ENCODE results near the gene LILRB1. TPM values are rescaled to one million over a fixed set of nuclear protein-coding genes. Genes with fewer than 3 reads are reported as not detected.

Gene LILRB1
- total and polyA plus RNA-seq, 9 of the 15 experiments (the other 6 are each of a cell fraction or from before 2014, with no cell fraction given) = not detected

DNA sequence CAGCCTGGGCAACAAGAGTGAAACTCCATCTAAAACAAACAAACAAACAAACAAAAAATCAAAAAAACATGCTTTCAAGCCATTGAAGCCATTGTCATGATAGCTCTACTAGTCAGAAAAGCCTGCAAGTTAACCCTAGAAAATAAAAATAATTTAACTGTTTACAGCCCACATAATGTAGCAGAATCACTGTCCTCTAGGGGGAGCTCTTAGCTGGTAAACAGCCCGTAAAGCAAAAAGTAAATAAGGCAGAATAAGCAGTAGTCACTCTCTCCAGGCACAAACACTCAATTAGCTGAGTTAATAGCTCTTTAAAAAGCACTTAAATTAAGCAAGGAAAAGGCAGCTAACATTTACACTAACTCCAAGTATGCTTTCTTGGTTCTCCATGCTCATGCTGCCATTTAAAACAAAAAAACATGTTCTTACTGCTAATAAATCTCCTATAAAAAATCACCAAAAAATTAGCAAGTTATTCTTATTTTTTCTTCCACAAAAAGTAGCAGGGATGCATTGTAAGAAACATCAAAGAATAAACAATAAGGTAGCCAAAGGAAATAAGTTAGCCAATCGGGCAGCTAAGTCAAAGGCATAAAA lies 43.8 kb downstream of the LILRB1 start (continued):
- TF ChIP-seq, protein P1, sequence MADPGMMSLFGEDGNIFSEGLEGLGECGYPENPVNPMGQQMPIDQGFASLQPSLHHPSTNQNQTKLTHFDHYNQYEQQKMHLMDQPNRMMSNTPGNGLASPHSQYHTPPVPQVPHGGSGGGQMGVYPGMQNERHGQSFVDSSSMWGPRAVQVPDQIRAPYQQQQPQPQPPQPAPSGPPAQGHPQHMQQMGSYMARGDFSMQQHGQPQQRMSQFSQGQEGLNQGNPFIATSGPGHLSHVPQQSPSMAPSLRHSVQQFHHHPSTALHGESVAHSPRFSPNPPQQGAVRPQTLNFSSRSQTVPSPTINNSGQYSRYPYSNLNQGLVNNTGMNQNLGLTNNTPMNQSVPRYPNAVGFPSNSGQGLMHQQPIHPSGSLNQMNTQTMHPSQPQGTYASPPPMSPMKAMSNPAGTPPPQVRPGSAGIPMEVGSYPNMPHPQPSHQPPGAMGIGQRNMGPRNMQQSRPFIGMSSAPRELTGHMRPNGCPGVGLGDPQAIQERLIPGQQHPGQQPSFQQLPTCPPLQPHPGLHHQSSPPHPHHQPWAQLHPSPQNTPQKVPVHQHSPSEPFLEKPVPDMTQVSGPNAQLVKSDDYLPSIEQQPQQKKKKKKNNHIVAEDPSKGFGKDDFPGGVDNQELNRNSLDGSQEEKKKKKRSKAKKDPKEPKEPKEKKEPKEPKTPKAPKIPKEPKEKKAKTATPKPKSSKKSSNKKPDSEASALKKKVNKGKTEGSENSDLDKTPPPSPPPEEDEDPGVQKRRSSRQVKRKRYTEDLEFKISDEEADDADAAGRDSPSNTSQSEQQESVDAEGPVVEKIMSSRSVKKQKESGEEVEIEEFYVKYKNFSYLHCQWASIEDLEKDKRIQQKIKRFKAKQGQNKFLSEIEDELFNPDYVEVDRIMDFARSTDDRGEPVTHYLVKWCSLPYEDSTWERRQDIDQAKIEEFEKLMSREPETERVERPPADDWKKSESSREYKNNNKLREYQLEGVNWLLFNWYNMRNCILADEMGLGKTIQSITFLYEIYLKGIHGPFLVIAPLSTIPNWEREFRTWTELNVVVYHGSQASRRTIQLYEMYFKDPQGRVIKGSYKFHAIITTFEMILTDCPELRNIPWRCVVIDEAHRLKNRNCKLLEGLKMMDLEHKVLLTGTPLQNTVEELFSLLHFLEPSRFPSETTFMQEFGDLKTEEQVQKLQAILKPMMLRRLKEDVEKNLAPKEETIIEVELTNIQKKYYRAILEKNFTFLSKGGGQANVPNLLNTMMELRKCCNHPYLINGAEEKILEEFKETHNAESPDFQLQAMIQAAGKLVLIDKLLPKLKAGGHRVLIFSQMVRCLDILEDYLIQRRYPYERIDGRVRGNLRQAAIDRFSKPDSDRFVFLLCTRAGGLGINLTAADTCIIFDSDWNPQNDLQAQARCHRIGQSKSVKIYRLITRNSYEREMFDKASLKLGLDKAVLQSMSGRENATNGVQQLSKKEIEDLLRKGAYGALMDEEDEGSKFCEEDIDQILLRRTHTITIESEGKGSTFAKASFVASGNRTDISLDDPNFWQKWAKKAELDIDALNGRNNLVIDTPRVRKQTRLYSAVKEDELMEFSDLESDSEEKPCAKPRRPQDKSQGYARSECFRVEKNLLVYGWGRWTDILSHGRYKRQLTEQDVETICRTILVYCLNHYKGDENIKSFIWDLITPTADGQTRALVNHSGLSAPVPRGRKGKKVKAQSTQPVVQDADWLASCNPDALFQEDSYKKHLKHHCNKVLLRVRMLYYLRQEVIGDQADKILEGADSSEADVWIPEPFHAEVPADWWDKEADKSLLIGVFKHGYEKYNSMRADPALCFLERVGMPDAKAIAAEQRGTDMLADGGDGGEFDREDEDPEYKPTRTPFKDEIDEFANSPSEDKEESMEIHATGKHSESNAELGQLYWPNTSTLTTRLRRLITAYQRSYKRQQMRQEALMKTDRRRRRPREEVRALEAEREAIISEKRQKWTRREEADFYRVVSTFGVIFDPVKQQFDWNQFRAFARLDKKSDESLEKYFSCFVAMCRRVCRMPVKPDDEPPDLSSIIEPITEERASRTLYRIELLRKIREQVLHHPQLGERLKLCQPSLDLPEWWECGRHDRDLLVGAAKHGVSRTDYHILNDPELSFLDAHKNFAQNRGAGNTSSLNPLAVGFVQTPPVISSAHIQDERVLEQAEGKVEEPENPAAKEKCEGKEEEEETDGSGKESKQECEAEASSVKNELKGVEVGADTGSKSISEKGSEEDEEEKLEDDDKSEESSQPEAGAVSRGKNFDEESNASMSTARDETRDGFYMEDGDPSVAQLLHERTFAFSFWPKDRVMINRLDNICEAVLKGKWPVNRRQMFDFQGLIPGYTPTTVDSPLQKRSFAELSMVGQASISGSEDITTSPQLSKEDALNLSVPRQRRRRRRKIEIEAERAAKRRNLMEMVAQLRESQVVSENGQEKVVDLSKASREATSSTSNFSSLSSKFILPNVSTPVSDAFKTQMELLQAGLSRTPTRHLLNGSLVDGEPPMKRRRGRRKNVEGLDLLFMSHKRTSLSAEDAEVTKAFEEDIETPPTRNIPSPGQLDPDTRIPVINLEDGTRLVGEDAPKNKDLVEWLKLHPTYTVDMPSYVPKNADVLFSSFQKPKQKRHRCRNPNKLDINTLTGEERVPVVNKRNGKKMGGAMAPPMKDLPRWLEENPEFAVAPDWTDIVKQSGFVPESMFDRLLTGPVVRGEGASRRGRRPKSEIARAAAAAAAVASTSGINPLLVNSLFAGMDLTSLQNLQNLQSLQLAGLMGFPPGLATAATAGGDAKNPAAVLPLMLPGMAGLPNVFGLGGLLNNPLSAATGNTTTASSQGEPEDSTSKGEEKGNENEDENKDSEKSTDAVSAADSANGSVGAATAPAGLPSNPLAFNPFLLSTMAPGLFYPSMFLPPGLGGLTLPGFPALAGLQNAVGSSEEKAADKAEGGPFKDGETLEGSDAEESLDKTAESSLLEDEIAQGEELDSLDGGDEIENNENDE (IDR thresholded peaks at IDR 0.05; ENCODE audit: low read depth, low read length) = no peak
- TF ChIP-seq FOXA3 (CRISPR knock-in tag; conservative IDR thresholded peaks at IDR 0.05 in 1 of 2, IDR thresholded peaks at IDR 0.05 in 1 of 2) (peak; percentile 84 to 89), MEF2D (tag; conservative IDR thresholded peaks at IDR 0.05; ENCODE audit: low read depth) (no peak), CEBPB (tag; IDR thresholded peaks at IDR 0.05) (no peak), ZNF311 (CRISPR knock-in tag; IDR thresholded peaks at IDR 0.05) (no peak), RAD21 (CRISPR knock-in tag; conservative IDR thresholded peaks at IDR 0.05 in 1 of 2, IDR thresholded peaks at IDR 0.05 in 1 of 2) (peak; percentile 51 to 76), THRAP3 (IDR thresholded peaks at IDR 0.05; ENCODE audit: borderline replicate concordance) (no peak), NR2C1 (IDR thresholded peaks at IDR 0.05) (no peak), NR2C1 (tag; IDR thresholded peaks at IDR 0.05) (no peak), NRF1 (conservative IDR thresholded peaks at IDR 0.05 in 1 of 2, IDR thresholded peaks at IDR 0.05 in 1 of 2) (no peak), RCOR1 (IDR thresholded peaks at IDR 0.05; ENCODE audit: borderline replicate concordance in 1 of 2, low read depth in 2 of 2, low read length in 2 of 2) (no peak), CC2D1A (IDR thresholded peaks at IDR 0.05) (no peak), RHOXF2B (CRISPR knock-in tag; conservative IDR thresholded peaks at IDR 0.05) (no peak), FOXK2 (conservative IDR thresholded peaks at IDR 0.05 in 1 of 2, IDR thresholded peaks at IDR 0.05 in 1 of 2; ENCODE audit: low read depth in 2 of 2) (peak; percentile 98)
- TF ChIP-seq, protein P2, sequence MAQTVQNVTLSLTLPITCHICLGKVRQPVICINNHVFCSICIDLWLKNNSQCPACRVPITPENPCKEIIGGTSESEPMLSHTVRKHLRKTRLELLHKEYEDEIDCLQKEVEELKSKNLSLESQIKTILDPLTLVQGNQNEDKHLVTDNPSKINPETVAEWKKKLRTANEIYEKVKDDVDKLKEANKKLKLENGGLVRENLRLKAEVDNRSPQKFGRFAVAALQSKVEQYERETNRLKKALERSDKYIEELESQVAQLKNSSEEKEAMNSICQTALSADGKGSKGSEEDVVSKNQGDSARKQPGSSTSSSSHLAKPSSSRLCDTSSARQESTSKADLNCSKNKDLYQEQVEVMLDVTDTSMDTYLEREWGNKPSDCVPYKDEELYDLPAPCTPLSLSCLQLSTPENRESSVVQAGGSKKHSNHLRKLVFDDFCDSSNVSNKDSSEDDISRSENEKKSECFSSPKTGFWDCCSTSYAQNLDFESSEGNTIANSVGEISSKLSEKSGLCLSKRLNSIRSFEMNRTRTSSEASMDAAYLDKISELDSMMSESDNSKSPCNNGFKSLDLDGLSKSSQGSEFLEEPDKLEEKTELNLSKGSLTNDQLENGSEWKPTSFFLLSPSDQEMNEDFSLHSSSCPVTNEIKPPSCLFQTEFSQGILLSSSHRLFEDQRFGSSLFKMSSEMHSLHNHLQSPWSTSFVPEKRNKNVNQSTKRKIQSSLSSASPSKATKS (CRISPR knock-in tag; IDR thresholded peaks at IDR 0.05) = no peak
